IPS DF 19.7 (cell line): ENCODE measurements around the gene OR14I1.

Experiments
- DNase-seq: peaks from one replicate; pipeline ENCODE4 v3.0.0-alpha.2; 2013; ENCODE audit warnings: low read depth, low spot score

The OR14I1 gene

DNA sequence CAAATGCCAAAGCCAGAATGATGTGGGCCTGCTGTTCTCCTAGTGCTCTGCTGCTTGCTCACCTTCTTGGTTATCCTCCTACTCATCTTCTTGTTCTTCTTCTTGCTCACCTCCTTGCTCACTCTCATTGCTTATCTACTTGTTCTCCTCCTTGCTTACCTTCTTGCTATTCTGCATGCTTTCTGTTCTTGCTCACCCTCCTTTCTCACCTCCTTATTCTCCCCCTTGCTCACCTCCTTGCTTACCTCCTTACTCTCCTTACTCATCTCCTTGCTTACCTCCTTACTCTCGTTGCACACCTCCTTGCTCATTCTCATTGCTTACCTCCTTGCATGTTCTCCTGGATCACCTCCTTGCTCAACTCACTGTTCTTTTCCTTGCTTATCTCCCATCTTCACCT, at the start of gene OR14I1:
Gene OR14I1, minus strand, starts transcription at position 53 of the 400 bp plus-strand sequence.
- DNase-seq: no peak

DNA sequence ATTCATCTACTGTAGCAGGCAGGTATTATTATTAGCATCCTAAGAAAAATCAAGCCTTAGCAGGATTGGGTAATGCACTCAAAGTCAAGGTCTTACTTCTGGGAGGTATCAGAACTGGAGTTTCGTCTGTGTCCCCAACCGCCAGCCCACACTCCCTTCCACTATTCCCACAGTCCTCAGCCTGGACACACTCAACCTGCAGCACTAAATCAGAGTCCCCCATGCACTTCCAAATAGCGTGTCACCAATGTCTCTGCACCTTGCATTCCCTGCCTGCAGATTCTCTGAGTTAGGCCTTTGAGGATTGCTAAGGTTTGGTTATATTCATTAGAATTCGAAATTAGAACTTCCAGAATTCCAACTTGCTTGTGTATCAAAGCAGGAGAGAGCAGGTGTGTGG, 49.1 kb upstream of the OR14I1 start:
- no peak for DNase-seq

DNA sequence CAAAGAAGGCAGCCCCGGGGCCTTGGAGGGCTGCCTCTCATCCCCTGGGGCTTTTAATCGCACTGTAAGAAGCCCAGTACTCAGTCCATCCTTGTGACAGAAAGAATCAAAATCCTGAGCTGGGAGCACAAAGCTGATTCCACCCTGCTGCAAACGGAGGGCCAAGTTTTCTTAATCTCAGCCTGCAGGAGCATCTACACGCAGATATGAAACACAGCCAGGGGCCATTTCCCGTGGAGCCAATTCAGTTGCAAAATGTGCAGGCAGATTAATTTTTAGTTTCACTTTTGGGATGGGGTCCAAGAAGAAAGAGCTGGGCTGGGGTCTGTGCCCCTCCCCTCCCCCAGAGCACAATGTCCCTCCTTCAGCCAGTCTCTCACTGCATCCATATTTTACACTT, 48.6 kb upstream of the OR14I1 start:
- DNase-seq: no peak

DNA sequence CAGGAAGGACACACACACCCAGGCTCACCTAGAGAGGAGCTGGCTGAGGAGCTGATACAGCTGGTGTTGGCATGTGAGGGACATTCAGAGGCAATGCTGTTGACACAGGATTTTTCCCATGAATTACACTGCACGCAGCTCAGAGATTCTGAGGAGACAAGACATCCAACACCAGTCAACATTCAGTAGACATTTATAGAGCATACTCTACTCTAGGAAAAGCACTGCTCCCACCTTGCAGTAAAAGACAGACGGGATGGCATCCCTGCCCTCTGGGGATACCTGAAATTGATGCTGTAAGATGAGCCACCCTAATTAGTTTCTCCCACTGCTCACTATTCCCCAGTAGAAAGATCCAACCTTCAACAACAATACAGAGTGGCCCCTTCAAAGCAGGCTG, 47.9 kb upstream of the OR14I1 start:
- DNase-seq: no peak

DNA sequence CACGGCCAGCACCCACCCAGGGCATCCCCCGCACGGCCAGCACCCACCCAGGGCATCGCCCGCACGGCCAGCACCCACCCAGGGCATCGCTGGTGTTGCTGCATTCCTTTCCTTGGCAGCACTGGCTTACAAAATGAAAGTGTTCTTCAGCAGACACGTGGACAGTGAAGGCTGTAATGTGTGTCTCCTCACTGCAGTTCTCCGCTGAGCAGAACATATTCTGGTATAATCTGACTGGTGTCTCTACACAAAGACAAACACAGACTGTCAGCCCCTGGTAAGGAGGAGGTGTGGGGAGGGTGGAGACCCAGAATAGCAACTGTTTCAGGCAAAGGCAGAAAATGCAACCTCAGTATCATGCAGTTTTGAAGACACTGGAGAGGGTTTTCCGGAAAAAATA, 45.6 kb upstream of the OR14I1 start:
- DNase-seq: no peak

DNA sequence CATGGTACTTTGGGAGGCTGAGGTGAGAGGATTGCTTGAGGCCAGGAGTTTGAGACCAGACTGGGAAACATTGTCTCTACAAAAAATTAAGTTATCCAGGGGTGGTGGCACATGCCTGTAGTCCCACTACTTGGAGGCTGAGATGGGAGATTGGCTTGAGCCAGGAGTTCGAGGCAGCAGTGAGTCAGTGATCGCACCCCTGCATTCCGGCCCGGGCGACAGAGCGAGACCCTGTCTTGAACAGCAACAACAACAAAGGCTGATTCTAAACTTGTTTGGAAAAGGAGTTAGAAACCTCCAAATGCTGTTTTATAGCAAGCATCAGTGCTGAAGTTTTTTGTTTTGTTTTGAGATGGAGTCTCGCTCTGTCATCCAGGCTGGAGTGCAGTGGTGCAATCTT, 38.3 kb upstream of the OR14I1 start:
- DNase-seq: no peak

DNA sequence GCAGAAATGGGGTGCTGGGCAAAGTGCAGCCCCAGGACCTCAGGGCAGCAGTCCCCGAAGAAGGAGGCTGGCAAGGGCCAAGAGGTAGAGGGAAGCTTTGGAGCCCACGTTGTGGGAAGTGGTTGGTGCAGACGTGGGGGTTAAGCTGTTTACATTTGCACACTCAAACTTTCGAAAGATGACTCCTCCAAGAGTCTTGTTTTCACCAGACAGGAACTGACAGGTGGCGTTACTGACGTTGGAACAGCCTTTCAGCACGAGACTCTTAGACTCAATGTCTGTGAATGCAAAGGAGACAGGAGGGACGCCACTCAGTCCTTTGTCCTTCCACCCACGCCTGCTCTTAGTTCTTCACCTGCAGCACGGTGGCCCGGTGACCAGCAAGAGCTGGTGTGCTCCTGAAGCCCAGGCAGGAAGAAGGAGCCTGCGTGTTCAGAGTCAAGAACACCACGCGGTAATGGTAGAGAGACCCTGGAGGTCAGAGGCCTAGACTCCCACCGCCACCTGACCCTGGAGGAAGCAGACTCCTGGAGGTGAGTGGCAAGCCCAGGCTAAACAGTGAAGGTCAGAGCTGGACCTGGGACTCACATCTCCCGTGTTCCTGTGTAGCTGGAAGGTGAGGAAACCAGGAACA, 37.1 kb upstream of the OR14I1 start:
- no peak for DNase-seq

DNA sequence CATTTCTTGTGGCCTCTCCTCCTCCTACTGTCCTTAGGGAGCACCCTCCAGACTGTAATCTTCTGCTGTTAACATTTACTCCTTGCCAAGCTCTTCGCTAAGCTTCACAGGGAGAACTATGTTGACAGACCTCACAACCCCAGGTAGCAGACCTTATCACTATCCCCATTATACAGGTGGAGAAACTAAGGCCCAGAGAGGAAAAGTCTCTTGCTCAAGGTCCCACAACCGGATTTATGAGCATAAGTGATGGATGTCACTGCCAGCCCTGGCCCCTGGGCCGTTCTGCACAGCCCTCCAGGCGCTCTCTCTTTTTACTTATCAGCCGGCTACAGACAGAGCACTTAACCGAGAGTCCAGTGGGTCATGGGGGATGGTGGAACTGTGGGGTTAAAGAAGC, 34.9 kb upstream of the OR14I1 start:
- no peak for DNase-seq

DNA sequence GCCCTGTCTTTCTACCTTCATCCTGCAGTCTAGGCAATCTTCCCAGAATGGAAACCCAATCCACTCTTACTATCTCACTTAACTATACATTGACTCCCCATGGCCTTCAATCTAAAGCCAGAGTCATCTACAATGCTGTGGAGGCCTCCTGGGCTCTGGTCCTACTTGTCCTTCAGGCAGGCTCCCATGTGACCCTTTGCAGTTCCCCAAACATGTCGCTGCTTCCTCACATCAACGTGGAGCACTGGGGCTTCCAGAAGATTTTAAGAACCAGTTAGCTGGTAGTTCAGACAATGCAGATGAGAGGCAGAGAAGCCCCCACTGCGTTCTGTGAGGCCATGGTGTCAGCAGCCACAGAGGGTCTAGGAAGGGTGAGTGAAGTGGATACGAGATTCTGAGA, 34.4 kb upstream of the OR14I1 start:
- DNase-seq: no peak

DNA sequence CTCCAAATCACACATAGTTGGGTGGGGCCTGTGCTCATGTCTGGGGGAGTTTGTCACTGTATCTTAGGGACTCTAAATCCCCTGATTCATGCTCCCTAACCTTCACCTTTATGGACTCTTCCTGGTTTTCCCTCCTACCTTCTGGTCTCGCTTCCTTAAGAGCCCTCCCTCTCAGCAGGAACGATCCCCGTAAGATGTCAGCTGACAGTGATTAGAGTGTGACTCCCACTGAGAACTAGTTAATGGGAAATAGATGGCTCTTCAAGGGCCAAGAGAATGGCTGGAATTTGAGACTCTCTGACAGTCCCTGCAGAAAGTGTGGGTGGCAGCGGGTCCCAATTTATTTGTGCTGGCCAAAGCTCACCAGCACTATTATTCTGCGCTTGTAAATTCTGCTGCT, 31.0 kb upstream of the OR14I1 start:
- no peak for DNase-seq

DNA sequence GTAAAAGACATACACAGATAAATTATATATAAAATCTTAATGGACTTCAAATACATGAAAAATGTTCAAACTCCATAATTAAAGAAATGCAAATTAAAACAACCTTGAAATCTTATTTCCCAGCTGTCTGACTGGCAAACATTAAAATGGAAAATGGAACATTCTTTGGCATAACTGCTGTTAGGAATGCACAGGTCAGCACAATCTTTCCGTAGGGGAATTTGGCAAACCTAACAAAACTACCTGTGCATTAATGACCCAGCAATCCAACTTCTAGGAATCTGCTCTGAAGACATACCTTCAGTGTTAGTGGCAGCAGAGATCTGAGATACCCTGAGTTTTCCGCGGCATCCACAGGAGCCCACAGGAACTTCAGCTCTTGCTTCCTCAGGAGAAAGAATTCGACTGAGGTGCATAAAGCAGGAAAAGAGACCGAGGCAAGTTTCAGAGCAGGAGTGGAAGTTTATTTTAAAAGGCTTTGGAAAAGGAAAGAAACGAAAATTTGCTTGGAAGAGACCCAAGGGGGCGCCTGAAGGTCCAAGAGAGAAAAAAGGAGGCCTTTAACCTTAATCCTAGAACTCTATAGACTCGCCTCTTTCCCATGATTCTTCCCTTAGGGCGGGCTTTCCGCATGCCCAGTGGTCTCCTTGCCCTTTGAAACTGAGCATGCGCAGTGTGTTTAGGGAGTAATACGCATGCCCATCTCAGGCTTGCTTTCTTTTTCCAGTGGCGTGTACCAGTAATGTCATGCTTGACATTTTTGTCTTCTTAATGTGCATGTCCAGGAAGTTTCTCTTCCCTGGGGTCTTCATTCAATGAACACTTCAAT, 28.2 kb upstream of the OR14I1 start:
- DNase-seq: no peak

DNA sequence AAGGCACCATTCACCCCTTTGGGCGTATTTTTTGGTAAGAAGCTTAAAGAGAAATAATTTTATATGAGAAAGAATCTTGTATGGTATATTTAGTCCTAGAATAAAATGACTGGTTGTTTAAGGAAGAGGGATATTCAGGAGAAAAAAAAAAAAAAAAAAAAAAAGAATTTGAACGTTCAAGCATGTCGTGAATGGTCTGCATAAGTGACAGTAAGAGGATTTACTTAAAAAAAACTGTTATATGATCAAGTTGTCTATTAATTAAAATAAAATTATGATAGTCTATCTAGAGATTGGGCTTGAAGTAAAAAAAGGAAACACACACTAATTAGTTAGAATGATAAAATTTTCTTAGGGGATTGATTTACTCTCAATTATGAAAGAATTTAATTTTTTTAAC, 11.7 kb upstream of the OR14I1 start:
- DNase-seq: no peak

DNA sequence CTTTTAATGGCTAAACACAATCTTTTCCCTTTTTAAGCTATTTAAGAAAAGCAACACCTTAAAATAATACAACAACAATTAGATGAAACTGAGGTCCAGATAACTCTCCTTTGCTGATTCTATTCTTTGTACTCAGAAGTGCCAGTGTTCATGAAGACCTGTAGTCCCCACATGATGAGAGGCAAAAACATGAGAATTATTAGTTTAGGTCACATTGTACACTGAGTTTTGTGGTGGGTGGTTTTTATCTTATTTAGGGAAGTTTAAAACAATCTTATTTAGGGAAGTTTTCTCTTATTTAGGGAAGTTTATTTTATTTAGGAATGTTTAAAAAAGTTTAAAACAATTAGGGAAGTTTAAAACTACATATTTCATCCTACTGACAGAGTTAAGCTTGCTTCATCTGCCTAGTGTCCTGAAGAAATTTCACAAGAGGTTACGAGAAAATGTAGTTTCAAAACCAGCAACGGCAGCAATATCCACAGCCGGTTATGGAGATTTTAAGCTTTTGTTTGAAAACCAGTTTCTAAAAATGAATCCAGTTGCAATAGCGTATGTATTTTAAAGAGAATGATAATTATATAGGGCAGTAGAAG, 7.8 kb upstream of the OR14I1 start:
- DNase-seq: no peak

DNA sequence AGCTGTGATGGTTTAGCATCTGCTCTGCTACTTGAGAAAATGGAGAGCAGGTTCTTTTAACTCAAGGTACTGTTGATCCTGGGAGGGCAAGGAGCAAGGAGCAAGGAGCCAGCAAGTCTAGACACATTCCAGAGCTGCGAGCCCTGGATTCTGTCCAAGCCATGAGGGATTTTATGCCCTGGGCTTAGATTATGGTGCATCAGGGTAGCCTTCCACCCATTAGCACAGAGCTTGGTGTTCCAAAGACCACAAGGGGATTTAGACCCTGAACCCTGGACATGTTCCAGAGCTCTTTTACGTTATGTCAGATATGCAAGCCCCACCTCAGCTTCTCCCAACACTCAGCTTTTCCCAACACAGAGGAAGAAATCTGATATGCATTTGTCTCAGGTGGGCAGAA, 2.0 kb upstream of the OR14I1 start:
- no peak for DNase-seq

DNA sequence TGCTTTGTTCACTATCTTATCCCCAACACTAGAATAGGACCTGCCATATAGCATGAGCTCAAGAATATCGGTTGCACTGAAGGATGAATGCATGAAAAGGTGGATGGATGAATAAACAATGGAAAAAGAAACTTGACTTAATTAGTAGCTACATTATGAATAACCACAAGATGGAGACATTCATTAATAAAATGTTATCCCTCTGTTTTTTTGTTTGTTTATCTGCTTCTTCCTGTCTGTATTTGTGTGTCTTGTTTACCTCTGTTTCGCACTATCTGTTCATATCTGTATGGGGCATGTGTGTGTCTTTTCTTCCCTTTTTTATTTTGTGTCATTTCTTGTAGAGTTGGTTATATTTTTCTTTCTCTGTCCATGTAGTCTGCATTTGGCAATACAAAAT, 1.1 kb upstream of the OR14I1 start:
- no peak for DNase-seq

DNA sequence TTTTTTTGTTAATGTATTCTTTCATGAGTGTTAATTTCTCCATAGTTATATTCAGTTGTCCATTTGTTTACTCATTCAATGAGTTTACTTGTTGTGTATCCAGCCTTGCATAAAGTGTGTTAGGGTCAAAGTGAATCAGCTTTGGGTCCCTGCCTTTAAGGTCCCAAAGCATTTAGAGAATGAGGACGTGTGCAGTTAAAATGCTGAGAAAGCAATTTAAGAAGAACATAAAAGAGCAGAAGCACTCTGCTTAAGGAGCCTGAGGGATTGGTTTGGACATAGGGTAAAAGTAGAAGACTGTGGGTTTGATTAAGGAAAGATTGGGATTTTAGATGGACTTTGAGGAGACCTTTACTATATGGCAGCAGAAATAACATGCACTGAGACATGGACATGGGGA, 3.5 kb downstream of the OR14I1 start:
- no peak for DNase-seq

DNA sequence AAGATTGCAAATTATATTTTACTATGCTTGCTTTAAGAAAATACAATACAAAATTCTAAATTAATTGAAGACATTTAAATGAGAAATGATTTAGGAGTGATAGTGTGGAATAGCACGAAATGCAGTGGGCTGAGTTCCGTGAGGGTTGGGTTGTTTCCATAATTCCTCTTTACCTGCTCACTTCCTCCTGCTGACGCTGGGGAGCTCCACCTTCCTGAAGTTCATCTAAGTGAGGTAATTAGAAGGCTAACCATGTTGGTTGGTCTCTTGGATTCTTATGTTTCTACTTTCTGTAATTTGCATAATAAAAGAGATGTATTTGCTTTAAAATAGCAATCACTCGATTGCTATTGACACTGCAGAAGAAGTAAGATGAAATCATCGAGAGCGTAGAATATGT, 4.7 kb downstream of the OR14I1 start:
- no peak for DNase-seq

DNA sequence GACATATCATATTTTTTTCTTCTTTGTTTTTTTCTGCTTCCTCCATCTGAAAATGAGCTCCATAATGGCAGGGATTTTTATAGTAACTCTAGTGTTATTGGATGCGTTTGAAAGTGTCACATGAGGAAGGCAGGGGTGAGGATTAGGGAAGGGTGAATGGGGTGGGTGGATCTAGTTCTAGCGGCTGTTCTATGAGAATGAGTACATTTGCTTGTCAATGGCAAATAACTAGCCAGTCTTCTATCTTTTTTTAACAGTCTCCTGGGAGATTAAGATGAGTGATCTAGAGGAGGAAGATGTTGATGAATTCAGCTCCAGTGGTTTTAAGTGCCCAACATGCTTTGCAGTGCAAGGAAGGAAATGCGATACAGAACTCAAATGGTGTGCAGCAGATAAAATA, 5.8 kb downstream of the OR14I1 start:
- no peak for DNase-seq

DNA sequence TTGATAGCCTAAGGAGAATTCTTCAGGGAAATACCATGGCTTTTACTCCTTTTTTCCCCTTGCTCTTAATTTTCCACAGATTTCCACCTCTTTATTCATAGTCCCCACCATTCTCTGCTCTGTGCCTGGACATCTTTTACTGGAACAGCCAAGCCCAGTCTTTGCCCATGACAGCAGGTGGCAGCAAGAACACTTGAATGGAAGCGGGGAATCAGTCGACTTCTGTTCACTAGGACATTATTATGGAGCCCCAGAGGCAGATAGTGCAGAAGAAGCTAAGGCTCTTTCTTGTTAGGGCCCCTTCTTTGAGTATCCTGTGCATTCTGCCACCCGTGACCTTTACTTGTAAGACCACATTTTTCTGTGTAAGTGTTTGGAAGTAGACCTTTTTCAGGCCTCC, 6.3 kb downstream of the OR14I1 start:
- DNase-seq: no peak

DNA sequence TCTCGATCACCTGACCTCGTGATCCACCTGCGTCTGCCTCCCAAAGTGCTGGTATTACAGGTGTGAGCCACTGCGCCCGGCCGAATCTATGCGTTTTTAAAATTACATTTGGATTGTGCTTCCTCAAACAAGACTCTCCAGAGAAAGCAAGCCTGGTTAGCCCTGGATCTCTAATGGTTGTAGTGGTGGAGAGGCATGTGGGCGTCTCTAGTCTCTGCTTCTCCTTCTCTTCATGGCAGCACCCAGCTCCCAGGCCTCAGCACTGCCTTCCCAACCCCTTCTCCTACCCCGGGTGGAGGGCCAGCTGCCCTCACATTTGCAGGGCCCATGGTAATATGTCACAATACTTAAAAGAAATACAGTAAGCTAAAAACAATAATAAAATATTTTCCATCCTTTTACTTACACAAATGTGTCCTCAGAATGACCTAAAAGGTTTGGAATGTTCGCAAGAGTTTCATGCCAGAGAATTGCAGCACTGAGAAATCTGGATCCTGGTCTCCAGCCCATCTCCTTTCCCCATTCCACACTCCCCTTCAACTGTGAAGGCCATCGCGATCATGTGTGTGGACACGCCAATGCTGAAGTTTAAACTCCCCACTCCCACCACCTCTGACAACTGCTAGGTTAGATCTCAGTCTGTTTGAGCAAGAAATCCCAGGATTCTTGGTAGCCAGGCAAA, 7.0 kb downstream of the OR14I1 start:
- no peak for DNase-seq

DNA sequence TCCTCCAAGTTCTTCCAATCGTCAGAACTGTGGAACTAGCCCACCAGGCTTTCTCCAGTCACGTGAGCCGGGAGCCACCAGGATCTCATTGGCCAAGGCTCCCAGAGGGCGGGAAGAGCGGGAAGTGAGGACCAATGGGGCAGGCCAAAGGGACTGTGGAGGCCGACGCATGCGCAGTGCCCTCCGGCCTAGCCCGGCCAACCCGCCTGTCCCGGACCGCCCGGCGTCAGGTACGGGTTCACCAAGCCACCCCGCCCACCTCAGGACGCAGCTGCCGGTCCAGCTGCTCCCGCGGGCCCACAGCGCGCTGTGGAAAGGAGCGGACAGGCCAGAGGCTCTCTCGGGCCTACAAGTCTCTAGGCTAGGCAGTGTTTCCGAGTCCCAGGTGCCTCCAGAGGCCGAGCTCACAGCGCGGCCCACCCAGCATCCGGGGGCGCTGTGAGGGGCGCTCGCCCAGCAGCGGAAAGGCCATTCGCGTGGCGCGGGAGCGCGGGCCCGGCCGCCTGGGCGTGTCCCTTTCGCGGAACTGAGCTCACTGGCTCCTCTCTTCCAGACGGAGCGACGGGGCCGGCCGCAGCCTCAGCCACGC, 10.9 kb downstream of the OR14I1 start:
- DNase-seq: no peak
